Subcutaneous adipose tissue (tissue), 4 donors: ENCODE measurements around the gene IFRD2. TPM values are rescaled to one million over a fixed set of nuclear protein-coding genes. Genes with fewer than 3 reads are reported as not detected.

Experiments used
- total RNA-seq, 4 donors: library from RNA; depleted of rRNA; stranded (reverse); fragments of >200 nt; gene quantifications; one replicate each; pipeline ENCODE4 v1.1.0, GENCODE V29; 2016
- TF ChIP-seq, protein P1 (sequence below): fragments of 450-650 bp; IDR thresholded peaks from one replicate; pipeline ENCODE4 v1.5.1; 2016; ENCODE audit warnings: low read depth, mild to moderate bottlenecking, control low read depth, antibody characterized with exemption, moderate library complexity

IFRD2 gene
- total RNA-seq, 4 donors from 2014 or later: 31.6 to 56.4 (median 52.2) TPM

DNA sequence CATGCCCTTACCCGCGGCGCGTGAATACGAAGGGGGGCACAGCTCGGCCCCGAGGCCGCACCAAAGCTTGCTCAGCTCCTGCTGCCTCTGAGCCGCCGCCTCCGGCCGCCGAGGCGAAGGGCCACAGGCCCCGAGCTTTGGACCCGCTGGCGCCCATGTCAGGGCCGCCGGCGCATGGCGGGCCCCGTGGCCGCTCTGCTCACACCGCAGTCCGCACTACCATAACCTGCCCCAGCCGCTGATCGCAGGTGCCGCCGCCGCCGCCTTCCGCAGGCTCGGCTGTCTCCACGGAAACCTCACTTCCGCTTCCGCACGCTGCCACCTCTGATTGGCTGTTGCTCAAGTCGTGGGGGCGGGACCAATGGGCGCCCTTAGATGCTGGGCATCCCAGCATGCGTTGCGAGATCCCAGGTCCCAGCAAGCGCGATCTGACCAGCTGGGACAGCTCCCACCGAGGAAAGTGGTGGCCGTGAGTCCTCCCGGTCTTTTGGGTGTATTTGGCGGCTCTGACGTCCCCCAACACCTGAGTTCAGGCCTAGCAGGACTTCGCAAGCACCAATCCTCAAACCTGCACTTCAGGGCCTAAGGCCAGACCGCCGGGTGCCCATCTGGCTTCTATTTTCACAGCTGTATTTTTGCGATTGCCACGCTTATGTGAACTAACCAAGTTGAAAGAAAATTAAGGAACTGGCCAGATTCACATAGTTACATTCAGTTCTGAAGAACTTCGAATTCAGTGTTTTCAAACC lies 35.9 kb upstream of the IFRD2 start, which contains the start of gene TUSC2:
TSS of gene TUSC2 (minus strand) at position 281 of the 749 bp plus-strand sequence. CDS start at position 157, 124 bp downstream.
- TF ChIP-seq, protein P1, sequence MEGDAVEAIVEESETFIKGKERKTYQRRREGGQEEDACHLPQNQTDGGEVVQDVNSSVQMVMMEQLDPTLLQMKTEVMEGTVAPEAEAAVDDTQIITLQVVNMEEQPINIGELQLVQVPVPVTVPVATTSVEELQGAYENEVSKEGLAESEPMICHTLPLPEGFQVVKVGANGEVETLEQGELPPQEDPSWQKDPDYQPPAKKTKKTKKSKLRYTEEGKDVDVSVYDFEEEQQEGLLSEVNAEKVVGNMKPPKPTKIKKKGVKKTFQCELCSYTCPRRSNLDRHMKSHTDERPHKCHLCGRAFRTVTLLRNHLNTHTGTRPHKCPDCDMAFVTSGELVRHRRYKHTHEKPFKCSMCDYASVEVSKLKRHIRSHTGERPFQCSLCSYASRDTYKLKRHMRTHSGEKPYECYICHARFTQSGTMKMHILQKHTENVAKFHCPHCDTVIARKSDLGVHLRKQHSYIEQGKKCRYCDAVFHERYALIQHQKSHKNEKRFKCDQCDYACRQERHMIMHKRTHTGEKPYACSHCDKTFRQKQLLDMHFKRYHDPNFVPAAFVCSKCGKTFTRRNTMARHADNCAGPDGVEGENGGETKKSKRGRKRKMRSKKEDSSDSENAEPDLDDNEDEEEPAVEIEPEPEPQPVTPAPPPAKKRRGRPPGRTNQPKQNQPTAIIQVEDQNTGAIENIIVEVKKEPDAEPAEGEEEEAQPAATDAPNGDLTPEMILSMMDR: no peak

DNA sequence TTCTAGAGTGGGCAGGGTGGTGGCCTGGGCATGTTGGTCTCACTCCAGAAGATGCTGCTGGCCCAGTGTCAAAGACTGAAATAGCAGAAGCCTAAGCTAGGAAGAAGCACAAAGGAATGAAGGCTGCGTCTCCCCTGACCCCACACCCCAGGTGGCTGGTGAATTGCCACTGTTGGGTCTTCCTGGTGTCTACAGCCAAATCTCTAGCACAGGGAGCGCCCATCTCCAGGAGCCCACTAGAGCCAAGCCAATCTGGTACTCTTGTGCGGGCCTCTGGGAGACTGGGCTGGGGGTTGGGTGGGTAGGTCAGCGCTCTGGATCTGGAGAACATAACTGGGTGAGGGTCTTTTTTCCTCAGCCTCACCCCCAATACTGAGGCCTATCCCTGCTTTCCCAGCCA lies 34.9 kb upstream of the IFRD2 start:
- TF ChIP-seq, protein P1: no peak

DNA sequence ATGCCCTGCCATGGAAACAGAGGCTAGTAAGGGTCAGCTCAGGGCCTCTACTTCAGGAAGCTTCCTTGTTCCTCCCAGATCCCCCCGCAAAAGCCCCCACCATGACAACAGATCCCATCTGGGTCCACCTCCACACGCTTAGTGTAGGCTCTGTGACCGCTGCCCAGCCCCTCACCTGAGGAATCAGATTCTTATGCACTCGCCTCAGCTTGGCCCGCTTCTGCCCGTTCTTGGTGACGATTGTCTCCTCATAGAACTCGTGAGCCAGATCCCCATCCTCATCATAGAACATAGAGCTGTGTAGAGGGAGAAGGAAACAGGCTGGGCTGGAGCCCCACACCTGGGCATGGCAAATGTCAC lies 33.9 kb upstream of the IFRD2 start:
- TF ChIP-seq, protein P1: no peak

DNA sequence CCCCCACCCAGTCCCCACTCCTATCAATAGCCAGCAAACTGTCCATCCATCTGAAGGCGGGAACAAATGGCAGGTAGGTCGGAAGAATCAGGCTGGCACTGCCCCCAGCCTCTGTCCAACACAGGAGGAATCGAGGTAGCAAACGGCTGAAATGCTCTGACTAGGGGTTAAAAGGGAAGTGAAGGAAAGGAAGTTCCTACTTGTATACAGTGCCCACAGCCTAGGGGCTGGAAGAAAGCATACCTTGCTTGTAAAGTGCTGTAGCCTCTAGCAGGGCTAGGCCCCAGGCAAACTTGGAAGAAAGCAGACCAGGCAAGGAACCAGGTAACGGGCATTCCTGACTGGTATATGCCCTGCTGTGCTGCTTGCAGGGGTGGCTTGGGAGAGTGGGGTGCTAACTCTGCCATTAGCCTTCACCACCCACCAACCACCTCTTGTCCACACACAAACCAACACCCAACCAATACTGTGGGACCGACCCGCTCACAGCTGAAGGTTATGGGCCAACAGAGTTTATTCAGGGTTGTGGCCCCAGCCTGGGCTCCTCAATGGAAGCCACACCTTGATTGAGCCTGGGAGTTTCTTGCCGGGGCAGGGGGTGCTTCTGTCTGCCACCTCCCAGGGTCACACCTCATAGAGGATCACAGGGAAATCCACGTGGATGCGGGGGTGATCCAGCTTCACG lies 33.4 kb upstream of the IFRD2 start:
- TF ChIP-seq, protein P1: no peak

DNA sequence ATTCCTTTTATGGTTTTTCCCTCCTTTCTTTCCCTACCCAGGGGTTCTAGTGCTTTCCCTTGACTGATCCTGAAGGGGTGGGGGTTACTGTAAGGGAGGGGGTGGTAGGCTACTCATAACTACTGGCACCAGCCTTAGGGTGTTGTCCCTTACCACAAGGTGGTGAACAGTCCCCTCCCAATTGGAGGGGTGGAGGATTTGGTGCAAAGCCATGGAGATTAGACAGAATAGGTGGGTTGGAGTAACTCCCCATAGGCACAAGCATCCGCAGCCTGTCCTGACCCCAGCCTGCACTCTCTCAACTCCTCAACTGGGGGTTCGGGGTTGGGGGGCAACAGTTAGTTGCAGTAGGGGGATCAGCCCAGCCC lies 32.9 kb upstream of the IFRD2 start:
- TF ChIP-seq, protein P1: no peak

DNA sequence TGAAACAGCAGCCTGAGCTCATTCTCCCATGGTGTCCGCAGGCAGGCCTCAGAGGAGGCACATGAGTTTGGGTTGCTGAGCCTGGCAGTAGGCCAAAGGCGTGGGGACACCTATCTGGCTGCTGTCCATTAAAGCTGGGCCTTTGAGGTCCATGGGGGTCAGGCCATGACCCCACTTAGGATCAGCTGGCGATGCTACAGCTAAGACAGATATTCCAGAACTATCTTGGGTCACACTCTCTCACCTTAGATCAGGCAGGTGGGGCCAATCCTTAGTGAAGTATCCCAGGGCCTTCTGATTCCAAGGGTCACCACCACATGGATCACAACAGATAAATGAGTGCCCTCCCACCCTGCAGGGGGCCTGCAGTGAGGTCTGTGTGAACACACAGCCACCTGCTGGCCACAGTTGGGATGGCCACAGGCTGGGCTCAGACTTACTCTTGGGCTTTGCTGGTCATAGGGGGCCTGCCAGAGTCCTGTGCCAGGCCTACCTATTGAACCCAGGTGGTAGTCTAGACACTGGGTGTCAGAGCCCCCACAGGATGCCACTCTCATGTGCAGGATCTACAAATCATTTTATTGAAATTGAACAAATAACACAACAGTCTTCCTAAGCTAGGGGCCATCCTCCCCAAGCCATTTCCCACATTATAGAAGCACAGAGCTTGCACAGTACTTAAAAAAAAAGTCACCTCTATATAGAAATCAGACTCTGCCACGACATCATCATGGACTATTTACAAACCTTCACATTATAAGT lies 32.3 kb upstream of the IFRD2 start:
- TF ChIP-seq, protein P1: no peak
